HCT116 (cell line): ENCODE results near the gene CACNA1C.

Source experiments
- CTCF ChIP-seq, 3 experiments: fragments of 200-600 bp in 1 of 3; sonication (generic) in 1 of 3; IDR thresholded peaks in 2 of 3; conservative IDR thresholded peaks in 1 of 3; 2 replicates each; pipeline ENCODE4 v1.5.1; 2012 to 2017; ENCODE audit warnings: low read depth in 2 of 3, low read length in 2 of 3, antibody characterized with exemption in 1 of 3, borderline replicate concordance in 1 of 3, control low read depth in 1 of 3, mild to moderate bottlenecking in 1 of 3, mixed read lengths in 1 of 3, mixed run types in 1 of 3, moderate library complexity in 1 of 3; ENCODE audit not compliant: insufficient read depth in 1 of 3
- EZH2 ChIP-seq: fragments of 200-600 bp; sonication (generic); IDR thresholded peaks from 2 replicates; pipeline ENCODE4 v1.6.1; 2017; ENCODE audit warnings: antibody characterized with exemption, mixed run types
- EZH2phosphoT487 ChIP-seq: fragments of 200-600 bp; IDR thresholded peaks from 2 replicates; pipeline ENCODE4 v1.6.1; 2018; ENCODE audit warnings: antibody characterized with exemption, borderline replicate concordance
- MAX ChIP-seq: IDR thresholded peaks from 2 replicates; pipeline ENCODE4 v1.6.1; 2012
- POLR2A ChIP-seq: IDR thresholded peaks from 2 replicates; pipeline ENCODE4 v1.7.0; 2011; ENCODE audit warnings: borderline replicate concordance; ENCODE audit not compliant: insufficient read depth, insufficient read length; ENCODE audit errors: extremely low read depth
- POLR2AphosphoS5 ChIP-seq: IDR thresholded peaks from 2 replicates; pipeline ENCODE4 v1.6.1; 2011; ENCODE audit warnings: mild to moderate bottlenecking, low read depth, low read length, moderate library complexity
- RAD21 ChIP-seq: IDR thresholded peaks from 2 replicates; pipeline ENCODE4 v1.6.1; 2012; ENCODE audit warnings: low read depth, mild to moderate bottlenecking
- SIN3A ChIP-seq: IDR thresholded peaks from 2 replicates; pipeline ENCODE4 v1.6.1; 2012; ENCODE audit warnings: low read depth
- SP1 ChIP-seq: IDR thresholded peaks from 2 replicates; pipeline ENCODE4 v1.6.1; 2012; ENCODE audit warnings: low read depth
- YY1 ChIP-seq: IDR thresholded peaks from 2 replicates; pipeline ENCODE4 v1.6.1; 2011; ENCODE audit warnings: low read length, low read depth, moderate library complexity, mild to moderate bottlenecking; ENCODE audit not compliant: insufficient replicate concordance; ENCODE audit errors: extremely low read depth
- ZNF274 ChIP-seq: fragments of 200-500 bp; sonication (Bioruptor generic); IDR thresholded peaks from 2 replicates; pipeline ENCODE4 v1.6.1; 2014; ENCODE audit warnings: mild to moderate bottlenecking, low read depth, low read length, inconsistent platforms

- TF ChIP-seq POLR2A (no peak), POLR2AphosphoS5 (no peak), ZNF274 (no peak), SIN3A (no peak), RAD21 (no peak), SP1 (no peak), MAX (no peak), CTCF (IDR thresholded peaks at IDR 0.05 in 2 of 3, conservative IDR thresholded peaks at IDR 0.05 in 1 of 3; ENCODE audit: borderline replicate concordance in 1 of 3, insufficient read depth in 1 of 3, low read depth in 2 of 3, low read length in 2 of 3) (no peak), YY1 (no peak), EZH2phosphoT487 (no peak), EZH2 (no peak)
These were observed 245.9 kb downstream of the CACNA1C start for GRCh38 chr12:2298556-2299200.
